ENCODE results near the gene CRHR1.
A peak's percentile ranks its signal among the peaks of the same experiment; 100 is the strongest.

CRHR1 gene

DNA sequence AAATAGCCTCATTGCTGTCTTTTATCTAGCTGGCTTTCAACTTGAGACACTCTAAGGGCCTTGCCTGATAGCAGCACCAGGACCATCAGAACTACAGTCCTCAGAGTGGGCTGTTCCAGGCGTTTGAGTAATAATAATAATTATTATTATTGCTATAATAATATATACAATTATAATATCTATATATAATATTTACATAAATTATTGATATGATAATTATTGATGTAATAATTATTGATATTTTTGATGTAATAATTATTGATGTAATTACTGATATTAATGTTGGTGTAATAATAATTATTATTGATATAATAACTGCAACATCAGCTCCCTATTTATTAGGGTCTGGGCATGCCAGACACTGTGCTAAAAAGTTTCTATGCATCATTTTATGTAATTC lies 25.6 kb upstream of the CRHR1 start:
- DNase-seq (ENCODE audit: low spot score) = no peak

DNA sequence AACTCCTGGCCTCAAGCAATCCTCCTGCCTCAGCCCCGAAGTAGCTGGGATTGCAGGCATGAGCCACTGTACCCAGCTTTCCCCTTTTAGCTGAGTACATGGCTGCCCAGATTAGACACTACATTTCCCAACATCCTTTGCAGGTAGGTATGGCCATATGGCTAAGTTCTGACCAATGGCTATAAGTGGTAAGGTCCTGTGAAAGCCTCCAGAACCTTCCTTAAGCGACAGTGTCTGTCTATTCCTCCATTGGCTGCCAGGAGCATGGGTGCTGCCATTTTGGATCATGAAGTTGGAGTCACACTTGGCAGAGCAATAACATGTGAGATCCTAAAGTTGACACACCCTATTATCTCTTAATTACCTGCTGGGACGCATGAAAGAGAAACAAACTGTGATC lies 24.4 kb upstream of the CRHR1 start:
- DNase-seq (ENCODE audit: low spot score) = no peak

DNA sequence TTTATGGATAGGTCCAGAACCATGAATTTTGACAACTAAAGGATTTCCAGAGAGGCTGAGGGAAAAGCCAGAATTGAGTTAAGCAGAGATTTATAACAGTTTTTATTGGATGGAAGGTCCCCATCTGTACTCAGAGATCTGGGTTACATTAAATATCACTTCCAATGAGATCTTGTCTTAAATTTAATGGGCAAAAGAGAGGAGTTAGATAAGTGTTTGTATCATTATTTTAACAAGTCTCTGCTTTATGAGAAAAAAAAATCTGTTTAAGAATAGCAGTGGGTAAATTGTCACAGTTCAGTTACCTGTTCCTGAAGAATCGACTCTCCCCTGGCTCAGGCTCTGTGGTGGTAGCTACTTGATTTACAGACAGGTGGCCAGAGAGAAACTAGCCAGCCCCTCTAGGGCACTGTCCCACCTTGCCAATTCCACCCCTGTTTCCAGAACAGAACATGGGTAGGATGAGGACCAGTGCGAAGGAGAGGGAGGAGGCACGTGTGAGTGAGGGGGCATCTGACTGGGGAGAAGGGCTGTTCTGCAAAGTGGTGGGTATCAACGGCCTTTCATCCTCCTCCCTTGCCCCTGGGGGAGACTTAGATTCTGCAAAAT lies 22.1 kb upstream of the CRHR1 start:
- DNase-seq (ENCODE audit: low spot score) = no peak

DNA sequence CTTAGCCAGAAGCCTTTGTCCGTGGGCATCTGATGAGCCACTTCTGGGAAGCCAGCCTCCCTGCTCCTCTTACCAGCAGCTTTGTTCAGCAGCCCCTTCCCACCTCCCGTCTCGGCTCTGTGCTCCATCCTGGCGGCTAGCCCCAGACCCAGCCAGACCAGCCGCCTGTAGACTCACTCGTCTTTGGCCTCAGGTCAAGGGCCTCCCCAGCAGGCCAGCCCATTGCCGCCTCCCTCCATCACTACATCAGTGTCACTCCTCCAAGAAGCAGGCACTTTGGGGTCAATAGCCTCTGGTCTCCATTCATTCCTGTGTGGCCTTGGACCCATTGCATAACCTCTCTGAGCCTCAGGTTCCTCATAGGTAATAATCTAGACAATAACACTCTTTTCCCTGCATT lies 20.9 kb upstream of the CRHR1 start:
- DNase-seq (ENCODE audit: low spot score) = no peak

DNA sequence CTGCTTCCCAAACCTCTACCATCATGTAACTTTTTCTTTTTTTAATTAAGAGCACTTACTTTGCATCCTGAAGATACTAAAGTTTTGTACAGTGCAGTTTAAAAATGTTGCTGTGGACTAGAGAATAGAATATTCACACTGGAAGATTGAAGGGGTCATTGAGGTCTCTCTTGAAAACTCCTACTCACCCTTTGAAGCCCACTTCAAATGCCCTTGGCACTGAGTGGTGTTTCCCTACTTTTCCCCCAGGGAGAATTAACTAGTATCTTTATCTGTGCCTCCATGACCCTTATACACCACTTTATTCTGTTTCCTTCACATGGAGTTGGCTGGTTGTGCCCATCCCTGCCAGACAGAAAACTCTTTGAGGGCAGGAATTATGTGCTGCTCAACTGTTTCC lies 19.6 kb upstream of the CRHR1 start:
- DNase-seq (ENCODE audit: low spot score) = no peak

DNA sequence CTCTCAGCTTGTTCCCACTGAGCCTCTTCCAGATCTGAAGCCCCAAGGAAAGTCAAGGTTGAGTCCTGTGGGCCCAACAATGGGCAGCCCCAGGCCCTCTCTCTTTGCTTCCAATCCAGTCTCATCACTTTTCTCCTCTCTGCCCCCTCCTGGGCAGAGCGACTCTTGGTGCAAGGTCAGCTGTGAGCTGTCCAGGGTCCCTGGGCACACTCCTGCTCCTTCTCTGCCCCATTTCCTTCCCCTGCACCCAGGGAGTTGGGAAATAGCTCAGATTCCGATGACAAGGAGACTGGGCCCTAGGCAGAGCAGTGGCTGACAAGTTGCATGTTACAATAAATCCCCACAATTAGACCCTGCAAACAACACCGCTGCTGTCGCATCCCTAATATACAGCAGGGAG lies 16.1 kb upstream of the CRHR1 start:
- no peak for DNase-seq (ENCODE audit: low spot score)

DNA sequence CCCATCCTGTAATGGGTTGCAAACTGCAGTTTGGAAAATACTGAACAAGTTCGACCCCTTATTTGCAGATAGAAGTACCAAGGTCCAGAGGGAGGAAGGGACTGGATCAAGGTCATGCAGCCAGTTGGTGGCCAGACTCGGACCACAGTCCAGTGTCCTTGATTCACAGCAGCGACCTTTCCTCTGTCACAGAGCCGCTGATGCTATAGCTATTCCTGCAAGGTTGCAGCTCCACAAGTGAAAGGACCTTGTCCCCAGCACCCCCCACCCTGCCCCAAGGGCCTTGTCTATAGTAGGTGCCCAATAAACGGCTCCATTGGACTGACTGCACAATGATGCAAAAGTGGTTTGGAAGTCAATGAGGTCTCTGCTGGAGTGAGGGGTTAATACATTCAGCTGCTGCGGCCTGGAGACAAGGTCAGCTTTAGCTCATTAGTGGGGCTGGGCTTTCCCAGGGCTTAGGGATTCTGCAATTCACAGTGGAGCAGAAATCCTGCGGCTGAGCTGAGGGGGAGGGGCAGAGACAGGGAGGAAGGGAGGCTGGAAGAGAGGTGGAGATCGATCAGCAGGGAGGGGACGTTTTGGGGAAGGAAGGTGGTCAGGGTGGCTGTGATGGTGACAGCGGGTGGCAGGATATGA lies 13.4 kb upstream of the CRHR1 start:
- no peak for DNase-seq (ENCODE audit: low spot score)

DNA sequence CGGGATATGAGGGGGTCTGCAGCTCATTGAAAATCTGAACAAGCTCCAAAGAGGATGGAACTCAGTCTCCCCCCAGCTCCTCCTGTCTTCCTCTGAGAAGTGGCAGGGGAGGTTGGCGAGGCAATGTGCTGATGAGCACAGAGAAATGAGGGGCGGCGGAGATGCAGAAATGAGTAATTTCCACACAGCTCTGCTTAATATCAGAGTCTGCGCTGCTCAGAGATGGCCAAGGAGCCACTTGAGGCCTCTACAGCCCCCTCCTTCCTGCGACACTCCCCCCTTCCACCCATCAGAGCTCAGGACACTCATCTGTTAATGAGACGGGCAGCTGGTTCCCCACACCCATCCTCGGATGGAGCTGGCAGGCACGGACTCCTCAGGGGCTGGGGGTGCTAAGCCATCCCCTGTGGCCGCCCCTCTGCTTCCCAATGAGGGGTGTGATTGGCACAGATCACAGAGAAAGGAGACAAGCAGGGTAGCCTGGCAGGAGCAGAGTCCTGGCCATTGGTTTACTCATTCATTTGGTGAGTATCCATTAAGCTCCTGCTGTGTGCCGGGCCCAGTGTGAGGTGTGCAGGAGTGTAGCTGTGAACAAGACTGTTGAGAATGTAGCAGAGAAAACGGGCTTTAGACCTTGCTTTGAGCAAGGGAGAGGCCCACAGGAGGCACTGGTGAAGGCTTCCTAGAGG lies 12.7 kb upstream of the CRHR1 start:
- no peak for DNase-seq (ENCODE audit: low spot score)

DNA sequence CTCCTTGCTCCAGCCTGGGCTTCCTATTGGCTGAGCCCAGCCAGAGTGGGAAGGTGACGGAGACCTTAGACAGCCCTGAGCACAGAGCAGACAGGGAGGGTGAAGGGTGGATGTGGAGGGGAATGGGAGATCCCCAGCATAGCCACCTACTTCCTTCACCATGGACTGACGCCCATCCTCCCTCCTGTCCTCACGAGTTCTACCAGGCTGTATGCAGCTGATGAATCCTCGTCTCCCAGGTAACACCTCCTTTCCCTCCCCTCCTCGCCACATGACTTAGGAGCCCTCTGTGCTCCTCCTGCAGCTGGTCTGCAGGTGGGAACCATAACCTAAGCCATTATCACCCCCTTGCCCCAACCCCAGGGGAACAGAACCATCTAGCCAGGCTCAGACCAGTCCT lies 9.0 kb upstream of the CRHR1 start:
- DNase-seq (ENCODE audit: low spot score) = no peak

DNA sequence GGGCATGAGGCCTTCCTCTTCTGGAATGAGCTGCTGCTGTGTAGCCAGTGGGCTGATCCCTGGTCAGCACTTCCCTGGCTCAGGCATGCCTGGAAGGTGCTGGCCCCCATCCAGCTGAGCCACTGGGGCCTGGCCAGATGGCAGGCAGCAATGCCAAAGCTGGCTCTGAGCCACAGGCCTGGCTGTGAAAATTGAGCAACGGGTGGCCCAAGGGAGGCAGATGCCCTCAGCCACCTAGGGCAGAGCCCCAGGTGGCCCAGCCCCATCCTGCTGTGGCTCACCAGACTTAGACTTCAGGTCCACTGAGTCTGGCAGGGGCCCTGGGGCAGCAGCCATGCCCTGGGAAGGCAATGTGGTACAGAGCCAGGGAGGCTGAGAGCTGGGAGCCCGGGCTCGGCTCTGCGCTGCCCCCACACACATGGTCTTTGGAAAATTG lies 8.5 kb upstream of the CRHR1 start:
- DNase-seq (ENCODE audit: low spot score) = peak; percentile 67

DNA sequence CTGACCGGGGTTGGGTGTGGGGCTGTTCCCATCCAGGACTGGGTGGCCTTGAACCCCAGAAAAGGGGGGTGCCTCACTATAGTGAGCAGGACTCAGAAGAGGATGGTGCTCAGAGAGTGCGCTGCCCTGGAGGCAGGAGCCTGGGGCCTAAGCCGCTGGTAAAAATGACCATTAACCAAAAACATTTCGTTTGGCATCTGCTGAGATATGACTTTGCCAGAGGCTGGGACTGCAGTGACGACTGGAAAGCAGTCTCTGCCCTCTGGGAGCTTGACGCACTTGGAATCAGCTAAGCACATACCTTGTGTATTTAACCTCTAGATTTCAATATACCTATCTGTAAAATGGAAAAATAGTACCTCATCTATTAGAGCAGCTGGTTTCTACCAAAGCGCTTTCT lies 7.2 kb upstream of the CRHR1 start:
- no peak for DNase-seq (ENCODE audit: low spot score)

DNA sequence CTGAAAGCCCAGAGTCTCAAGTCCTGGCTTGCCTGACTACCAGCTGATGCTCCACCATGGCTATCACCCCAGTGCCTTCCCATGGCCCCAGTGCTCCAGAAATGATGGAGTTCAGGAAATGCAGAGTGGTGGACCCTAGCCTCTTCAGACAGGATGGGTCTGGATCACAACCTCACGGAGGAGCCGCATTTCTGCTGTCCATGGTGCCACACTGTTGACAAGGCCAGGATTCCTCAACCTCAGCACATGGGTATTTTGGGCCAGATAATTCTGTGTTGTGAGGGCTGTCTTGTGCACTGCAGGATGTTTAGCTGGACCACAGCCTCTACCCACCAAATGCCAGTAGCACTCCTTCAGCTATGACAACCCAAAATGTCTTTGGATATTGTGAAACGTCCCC lies 6.7 kb upstream of the CRHR1 start:
- DNase-seq (ENCODE audit: low spot score) = no peak

DNA sequence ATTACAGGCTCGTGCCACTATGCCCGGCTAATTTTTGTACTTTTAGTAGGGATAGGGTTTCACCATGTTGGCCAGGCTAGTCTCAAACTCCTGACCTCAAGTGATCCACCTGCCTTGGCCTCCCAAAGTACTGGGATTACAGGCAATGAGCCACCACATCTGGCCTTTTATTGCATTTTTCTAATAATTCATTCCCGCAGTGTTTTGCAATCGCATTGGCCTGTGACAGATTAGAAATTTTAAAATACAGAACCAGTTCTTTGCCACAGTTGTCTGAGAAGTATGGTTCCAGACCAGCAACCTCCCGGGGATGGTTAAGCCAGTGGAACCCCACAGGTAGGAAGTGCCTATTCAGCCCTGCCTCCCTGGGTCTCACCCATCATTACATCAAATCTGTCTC lies 3.2 kb upstream of the CRHR1 start:
- no peak for DNase-seq (ENCODE audit: low spot score)

DNA sequence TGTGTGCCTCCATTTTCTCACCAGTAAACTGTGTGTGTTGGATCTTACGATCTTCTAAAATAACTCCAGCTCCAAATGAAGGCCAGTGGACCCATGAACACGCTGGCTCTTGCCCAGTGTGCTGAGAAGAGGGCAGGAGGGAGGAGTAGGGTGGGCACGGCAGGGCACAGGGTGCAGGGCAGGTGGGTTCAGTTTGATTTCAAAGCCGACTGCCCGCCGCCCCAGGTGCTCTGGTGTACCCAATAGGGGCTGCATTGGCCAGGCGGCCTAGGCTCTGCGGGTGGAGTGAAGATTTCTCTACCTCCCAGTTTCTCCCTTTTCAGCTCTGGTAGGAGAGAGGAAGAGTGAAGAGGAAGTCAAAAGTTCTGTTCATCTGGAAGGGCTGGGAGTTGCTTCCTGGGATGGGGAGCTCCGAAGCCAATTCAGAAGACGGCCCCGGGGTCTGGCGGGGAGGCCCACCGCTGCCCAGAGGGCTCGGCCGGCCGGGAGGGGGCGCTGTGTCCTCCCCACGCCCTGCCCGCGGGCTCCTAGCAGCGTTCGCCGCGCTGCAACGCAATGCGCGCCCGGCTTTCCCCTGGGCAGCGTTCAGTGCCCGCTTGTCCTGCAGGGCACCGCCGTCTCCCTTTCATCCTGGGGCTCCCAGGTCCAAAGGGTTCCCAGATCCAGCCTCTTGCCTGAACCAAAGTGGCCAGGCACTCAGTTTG lies 1.1 kb upstream of the CRHR1 start:
- peak; percentile 64 for DNase-seq (ENCODE audit: low spot score)

DNA sequence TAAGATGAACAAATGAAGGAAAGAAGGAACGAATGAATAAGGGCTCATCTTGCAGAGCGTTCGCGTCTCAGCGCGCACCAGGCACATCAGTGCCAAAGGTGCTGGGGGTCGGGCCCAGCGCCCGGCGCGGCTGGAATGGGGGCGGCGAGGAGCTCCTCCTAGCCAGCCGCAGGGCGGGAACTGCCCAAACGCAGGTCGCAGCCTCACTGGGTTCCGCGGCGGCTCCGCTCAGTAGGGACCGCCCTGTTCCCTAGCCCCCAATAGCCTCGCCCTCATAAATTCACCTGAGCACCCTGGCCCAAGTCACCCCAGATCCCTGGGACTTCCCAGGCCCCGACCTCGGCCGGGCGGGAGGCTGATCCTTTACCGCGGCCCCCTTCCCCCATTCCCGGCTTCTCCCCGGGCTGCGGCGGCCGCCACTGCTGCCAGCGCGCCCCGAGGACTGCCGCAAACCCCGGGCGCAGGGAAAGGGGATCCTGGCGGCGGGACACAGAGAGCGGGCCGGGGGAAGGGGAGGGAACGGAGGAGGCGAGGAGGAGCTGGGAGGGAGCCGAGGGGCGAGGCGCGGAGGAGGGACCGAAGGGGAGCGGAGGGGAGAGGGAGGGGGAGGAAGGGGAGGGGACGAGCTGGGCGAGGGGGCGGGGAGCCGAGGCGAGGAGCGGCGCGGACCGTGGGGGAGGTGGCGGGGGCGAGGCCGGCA lies 377 bp upstream of the CRHR1 start:
- peak; percentile 69 for DNase-seq (ENCODE audit: low spot score)

DNA sequence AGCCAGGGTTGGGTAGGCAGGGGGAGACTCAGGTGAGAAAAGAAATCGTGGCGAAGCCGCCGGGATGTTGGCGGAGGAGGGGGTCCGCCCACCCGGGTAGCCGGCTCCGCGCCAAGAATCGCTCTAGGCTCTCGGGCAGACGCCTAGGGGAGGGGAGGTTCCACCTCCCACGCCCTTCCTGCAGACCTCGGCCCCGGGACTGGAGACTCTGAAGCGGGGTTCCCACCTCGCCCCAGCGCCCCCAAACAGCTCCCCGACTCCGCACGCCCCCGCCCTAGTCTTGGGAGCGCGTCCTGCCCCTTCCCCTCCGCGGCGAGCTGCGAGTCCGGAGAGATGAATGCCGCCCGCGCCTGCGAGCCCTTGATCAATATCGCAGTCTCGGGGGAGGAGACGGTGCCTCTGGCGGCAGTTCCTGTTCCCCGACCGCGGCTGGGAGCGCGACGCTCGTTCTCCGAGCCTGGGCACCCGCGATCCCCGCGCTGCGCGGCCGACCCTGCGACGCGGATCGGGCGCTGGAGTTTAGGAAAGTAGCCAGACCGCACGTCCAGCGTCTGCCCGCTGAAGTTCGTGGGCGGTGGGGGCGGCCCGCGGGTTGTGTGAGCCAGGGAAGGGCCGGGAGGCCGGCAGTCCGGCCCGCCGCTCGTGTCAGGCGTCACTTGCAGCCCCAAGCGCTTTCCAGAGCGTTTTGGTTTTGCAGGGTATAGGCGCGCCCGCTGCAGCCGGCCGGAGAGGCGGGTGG lies 790 bp downstream of the CRHR1 start:
- DNase-seq (ENCODE audit: low spot score) = peak; percentile 45

DNA sequence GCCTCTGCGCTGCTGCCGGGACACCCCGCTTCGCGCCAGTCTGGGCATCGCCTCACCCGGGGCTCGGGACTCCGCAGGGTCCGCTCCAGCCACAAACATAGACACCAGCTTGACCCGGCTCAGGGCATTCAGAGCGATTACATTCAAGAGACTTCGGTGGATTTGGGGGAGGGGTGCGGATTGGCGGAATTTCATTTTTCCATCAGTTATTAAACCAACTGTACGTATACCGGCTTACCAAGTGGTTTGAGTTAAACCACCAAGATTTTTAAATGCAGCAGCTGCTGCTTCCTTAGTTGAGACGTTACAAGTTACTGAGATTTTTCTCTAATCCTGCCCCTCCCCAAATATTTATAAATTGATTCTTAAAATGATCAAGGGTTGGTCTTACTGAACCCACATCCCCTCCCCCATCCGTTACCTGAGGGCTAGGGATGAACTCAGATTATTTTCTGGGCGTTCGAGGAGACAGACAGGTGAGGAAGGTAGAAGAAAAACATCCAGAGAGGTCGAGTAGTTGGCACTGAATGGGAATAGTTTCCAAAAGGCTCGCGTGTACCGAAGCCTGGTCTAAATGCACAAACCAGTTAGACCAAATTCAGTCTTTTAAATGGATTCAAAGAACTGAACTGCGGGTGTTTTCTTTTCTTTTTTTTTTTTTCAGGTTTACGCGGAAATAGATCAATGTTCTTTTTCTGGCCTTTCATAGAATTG lies 1.5 kb downstream of the CRHR1 start:
- peak; percentile 61 for DNase-seq (ENCODE audit: low spot score)

DNA sequence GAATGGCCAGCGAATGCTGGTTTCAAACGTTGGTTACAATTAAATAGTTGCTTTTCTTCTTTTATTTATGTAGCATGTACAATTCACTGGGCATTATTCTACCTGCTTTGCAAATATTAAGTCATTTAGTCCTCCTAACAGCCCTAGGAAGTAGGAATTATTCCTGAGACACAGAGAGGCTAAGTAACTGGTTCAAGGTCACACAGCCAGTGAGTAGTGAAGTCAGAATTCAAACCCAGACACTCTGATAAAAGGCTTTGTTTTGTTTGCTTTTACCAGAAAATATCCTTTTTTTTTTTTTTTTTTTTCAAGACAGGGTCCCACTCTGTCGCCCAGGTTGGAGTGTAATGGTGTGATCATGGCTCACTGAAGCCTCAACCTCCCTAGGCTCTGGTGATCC lies 2.2 kb downstream of the CRHR1 start:
- no peak for DNase-seq (ENCODE audit: low spot score)

DNA sequence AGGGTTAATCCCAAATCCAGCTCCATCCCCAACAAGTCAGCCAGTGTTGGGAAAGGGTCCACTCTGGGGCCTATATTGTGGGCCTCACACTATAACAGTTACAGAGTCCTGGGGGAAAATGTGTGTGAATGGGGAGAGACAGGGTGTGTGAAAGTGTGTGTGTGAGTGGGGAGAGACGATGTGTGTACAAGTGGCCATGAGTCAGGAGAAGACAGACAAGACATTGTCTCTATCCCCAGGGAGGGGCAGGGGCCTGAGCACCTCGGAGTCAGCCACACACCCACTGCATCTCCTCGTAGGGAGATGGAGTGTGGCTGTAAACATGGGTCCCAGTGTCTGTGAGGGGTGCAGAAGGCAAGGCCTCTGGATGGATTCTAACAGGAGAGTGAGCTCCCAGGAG lies 2.9 kb downstream of the CRHR1 start:
- DNase-seq (ENCODE audit: low spot score) = peak; percentile 45

DNA sequence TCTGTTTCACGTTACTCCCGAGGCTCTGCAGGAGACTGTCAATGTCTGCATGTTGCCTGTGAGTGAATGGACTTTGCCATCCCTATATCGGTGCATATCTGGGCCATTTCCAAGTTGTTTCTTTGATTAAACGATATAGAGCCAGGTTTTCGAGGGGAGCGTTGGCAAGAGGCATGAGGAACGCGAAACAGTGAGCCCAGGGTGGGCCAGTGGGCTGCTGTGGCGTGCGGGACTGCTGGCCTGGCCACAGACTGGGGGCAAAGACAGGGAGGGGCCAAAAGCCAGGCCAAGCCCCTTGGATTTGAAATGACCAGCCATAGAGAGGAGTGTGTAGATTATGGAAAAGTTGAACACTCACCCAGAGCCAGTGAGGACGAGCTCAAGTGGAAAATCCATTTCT lies 3.5 kb downstream of the CRHR1 start:
- DNase-seq (ENCODE audit: low spot score) = no peak

DNA sequence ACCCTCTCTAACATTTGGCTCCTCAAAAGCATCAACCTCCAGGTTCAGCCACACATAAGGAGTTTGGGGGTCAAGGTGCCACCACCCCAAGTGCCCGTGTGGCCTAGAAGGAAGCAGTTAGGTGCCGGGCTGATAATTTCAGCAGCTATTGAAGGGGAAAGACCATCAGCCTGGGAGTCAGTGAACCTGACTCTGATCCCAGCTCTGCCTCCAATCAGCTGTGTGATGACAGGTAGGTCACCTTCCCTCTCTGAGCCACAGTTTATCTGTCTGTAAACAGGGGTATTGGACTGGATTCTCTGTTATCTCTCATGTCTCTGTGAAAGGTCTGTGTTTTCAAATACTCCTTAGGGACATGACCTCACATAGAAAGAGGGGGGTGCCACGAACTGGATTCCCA lies 3.9 kb downstream of the CRHR1 start:
- no peak for DNase-seq (ENCODE audit: low spot score)
